ENCODE results near the gene LACTBL1. TPM values are rescaled to one million over a fixed set of nuclear protein-coding genes. Genes with fewer than 3 reads are reported as not detected.

Gene LACTBL1
- total RNA-seq, 5 donors from 2014 or later (not counting 1 experiment from before 2014, with no cell fraction given), result not detected

DNA sequence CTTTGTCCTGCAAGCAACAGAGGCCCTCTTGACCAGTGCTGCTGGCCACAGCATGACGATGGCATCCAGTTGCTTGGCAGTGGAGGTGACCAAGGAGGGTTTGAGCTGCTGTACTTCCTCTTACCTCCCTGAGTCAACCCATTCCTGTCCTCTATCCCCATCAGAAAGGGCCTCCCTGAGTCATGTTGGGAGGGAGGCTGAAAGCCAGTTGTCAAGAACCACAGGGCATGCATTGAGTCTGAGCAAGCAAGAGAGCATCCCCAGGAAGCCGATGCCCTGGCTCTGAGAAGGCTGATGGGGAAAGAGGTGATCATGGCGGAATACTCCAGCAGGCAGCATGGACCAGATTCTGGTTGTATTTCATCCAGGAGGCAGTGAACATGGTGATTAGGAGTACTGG, 69.6 kb downstream of the LACTBL1 start:
- H3K36me3 Mint-ChIP-seq, result no peaks in the 10 kb centered on the region
- H3K27ac Mint-ChIP-seq, result no peak overlapping the region
- ChIA-PET CTCF (no interaction called here), POLR2A (no interaction called here)
- Histone ChIP-seq H3K9me3 (no peaks in the 10 kb centered on the region), H3K4me1 (ENCODE audit: control insufficient read depth in 1 of 2, extremely low read depth in 1 of 2, insufficient read depth in 2 of 2, low read length in 2 of 2) (no peaks in the 10 kb centered on the region), H3K36me3 (ENCODE audit: control insufficient read depth in 2 of 2, extremely low read depth in 1 of 2, insufficient read depth in 1 of 2, low read length in 1 of 2) (no peaks in the 10 kb centered on the region), H3K27me3 (replicated peaks in 1 of 2; ENCODE audit: control insufficient read depth in 2 of 2, extremely low read depth in 1 of 2, insufficient read depth in 2 of 2, low read length in 1 of 2) (peaks cover 0 to 30% of the 10 kb centered on the region in 2 experiments), H3K4me3 (ENCODE audit: control insufficient read depth in 1 of 2, extremely low read depth in 1 of 2, low read length in 1 of 2) (no peak overlapping the region), H3K27ac (ENCODE audit: low read length) (no peak overlapping the region)
- no peaks in the 10 kb centered on the region for H3K4me1 Mint-ChIP-seq
- H3K27me3 Mint-ChIP-seq, result peaks cover 12 to 18% of the 10 kb centered on the region in 2 donors
- no peak for DNase-seq
- H3K9me3 Mint-ChIP-seq, result no peaks in the 10 kb centered on the region
- H3K4me3 Mint-ChIP-seq, result no peak overlapping the region
- 96% methylated on average over 2 of the region's 3 CpGs for WGBS (ENCODE audit: insufficient coverage)
- ATAC-seq (replicated peaks in 1 of 4), result no peak

Other genes starting within 250 kb of the LACTBL1 start
- under 1 TPM in 2 of 5 donors, not detected in 3; 0.61 to 0.79 TPM for gene TEX46, start 43.0 kb upstream of the LACTBL1 start, total RNA-seq
- 10 to 100 TPM; 40.8 to 49.3 (median 45.9) TPM for gene KDM1A, start 46.6 kb upstream of the LACTBL1 start, total RNA-seq
- gene LUZP1, start 196.0 kb upstream of the LACTBL1 start, total RNA-seq, result 10 to 100 TPM; 18.8 to 24.8 (median 19.7) TPM
- gene HTR1D, start 244.6 kb upstream of the LACTBL1 start, total RNA-seq, result not detected

All from T-cell (primary cell).